Hematopoietic multipotent progenitor cell treated with erythropoietin and hydrocortisone succinate and interleukin-3 and kit ligand, for 6 days (in vitro differentiated cells): ENCODE results near the gene SHB.
"Not testable (repeated sequence)": the region's sequence is repeated elsewhere in the genome, so short reads cannot be mapped to it uniquely, and the experiment has no call there.

Experiments
- DNase-seq: peaks from one replicate; pipeline ENCODE4 v3.0.0-alpha.2; 2015

SHB gene

GRCh38 chr9:37913480-37914153 is 155.4 kb downstream of the SHB start:
- peak; percentile 92 for DNase-seq

GRCh38 chr9:37911271-37911681 is 157.8 kb downstream of the SHB start:
- DNase-seq = no peak

GRCh38 chr9:37910271-37910670 is 158.8 kb downstream of the SHB start:
- no peak for DNase-seq

GRCh38 chr9:37909836-37910235 is 159.2 kb downstream of the SHB start:
- not testable (repeated sequence) for DNase-seq

GRCh38 chr9:37909326-37909725 is 159.7 kb downstream of the SHB start:
- DNase-seq = no peak

GRCh38 chr9:37908698-37909186 is 160.3 kb downstream of the SHB start:
- DNase-seq = peak; percentile 67

- no peak for DNase-seq
These were observed 160.7 kb downstream of the SHB start for GRCh38 chr9:37908283-37908682.

GRCh38 chr9:37906312-37907239 is 162.5 kb downstream of the SHB start:
- DNase-seq = no peak

- no peak for DNase-seq
These were observed 163.3 kb downstream of the SHB start for GRCh38 chr9:37905776-37906175.

GRCh38 chr9:37905131-37905505 is 163.9 kb downstream of the SHB start:
- peak; percentile 35 for DNase-seq

- peak; percentile 52 for DNase-seq
These were observed 164.4 kb downstream of the SHB start for GRCh38 chr9:37904445-37905130.

- DNase-seq = peak; percentile 92
These were observed 165.2 kb downstream of the SHB start, which contains the start of gene SLC25A51 for GRCh38 chr9:37903647-37904444. Gene SLC25A51, minus strand, starts transcription at chr9:37904127. Its CDS starts 15,577 bp downstream, at chr9:37888550.

- DNase-seq = peak; percentile 50
These were observed 166.0 kb downstream of the SHB start for GRCh38 chr9:37902796-37903646.

GRCh38 chr9:37902131-37902530 is 166.9 kb downstream of the SHB start:
- no peak for DNase-seq

- DNase-seq = no peak
These were observed 170.0 kb downstream of the SHB start for GRCh38 chr9:37899041-37899440.

- DNase-seq = no peak
These were observed 171.4 kb downstream of the SHB start for GRCh38 chr9:37897665-37898064.

GRCh38 chr9:37892063-37892462 is 177.0 kb downstream of the SHB start:
- DNase-seq = no peak

GRCh38 chr9:37891042-37891441 is 178.0 kb downstream of the SHB start:
- DNase-seq = not testable (repeated sequence)

GRCh38 chr9:37889536-37889935 is 179.5 kb downstream of the SHB start:
- peak; percentile 66 for DNase-seq

GRCh38 chr9:37887977-37888583 is 180.9 kb downstream of the SHB start:
- peak; percentile 38 for DNase-seq
